CD4-positive, alpha-beta memory T cell (primary cell): ENCODE data around the gene TBL3. TPM values are rescaled to one million over a fixed set of nuclear protein-coding genes. Genes with fewer than 3 reads are reported as not detected.

Experiments
- CTCF ChIA-PET: fragments of 350-600 bp; sonication (Branson Sonifier 250); formaldehyde crosslinking; loops from one replicate; lab custom pipeline; 2021; ENCODE audit warnings: inconsistent platforms; ENCODE audit not compliant: partially characterized antibody; lab: Charles Lee
- POLR2A ChIA-PET: fragments of 350-600 bp; sonication (Branson Sonifier 250); formaldehyde crosslinking; loops from one replicate; lab custom pipeline; 2021; ENCODE audit not compliant: partially characterized antibody; lab: Charles Lee
- DNase-seq, 5 donors: peaks; one replicate each; pipeline versions ENCODE4 v3.0.0 to v3.0.0-alpha.2; 2020 to 2022; ENCODE audit warnings: mixed read lengths in 1 of 5
- H3K27ac ChIP-seq: one replicate; pipeline ENCODE4 v1.7.0; 2013; ENCODE audit warnings: low read depth, low read length
- H3K27me3 ChIP-seq: 2 replicates; pipeline ENCODE4 v1.7.0; 2013; ENCODE audit warnings: mild to moderate bottlenecking, low read length, moderate library complexity; ENCODE audit not compliant: insufficient read depth
- H3K36me3 ChIP-seq: 2 replicates; pipeline ENCODE4 v1.7.0; 2013; ENCODE audit warnings: mild to moderate bottlenecking, low read length, moderate library complexity; ENCODE audit not compliant: insufficient read depth
- H3K4me1 ChIP-seq: 2 replicates; pipeline ENCODE4 v1.7.0; 2013; ENCODE audit warnings: mild to moderate bottlenecking, low read length, moderate library complexity; ENCODE audit not compliant: insufficient read depth
- H3K4me3 ChIP-seq, 2 donors: one replicate each; pipeline ENCODE4 v1.7.0; 2013; ENCODE audit warnings: low read length in 2 of 2, mild to moderate bottlenecking in 1 of 2
- H3K9me3 ChIP-seq, 2 donors: one replicate each; pipeline ENCODE4 v1.7.0; 2013; ENCODE audit warnings: low read length in 2 of 2, control low read depth in 1 of 2; ENCODE audit not compliant: control insufficient read depth in 1 of 2
- H3K27ac Mint-ChIP-seq, 7 donors: one replicate each; pipeline ENCODE4 v1.8.0; 2020 to 2021; ENCODE audit warnings: mixed read lengths in 7 of 7, mild to moderate bottlenecking in 6 of 7, inconsistent platforms in 3 of 7, moderate library complexity in 3 of 7
- H3K27me3 Mint-ChIP-seq, 2 donors: one replicate each; pipeline ENCODE4 v1.8.0; 2020 to 2021; ENCODE audit warnings: mixed read lengths in 2 of 2
- H3K36me3 Mint-ChIP-seq, 2 donors: one replicate each; pipeline ENCODE4 v1.8.0; 2020 to 2021; ENCODE audit warnings: mixed read lengths in 2 of 2, inconsistent platforms in 1 of 2, mild to moderate bottlenecking in 1 of 2
- H3K4me1 Mint-ChIP-seq, 4 donors: one replicate each; pipeline ENCODE4 v1.8.0; 2020 to 2021; ENCODE audit warnings: mixed read lengths in 4 of 4, mild to moderate bottlenecking in 1 of 4
- H3K4me3 Mint-ChIP-seq, 8 donors: one replicate each; pipeline ENCODE4 v1.8.0; 2020 to 2021; ENCODE audit warnings: mixed read lengths in 8 of 8, mild to moderate bottlenecking in 7 of 8, moderate library complexity in 6 of 8, inconsistent platforms in 3 of 8
- H3K9me3 Mint-ChIP-seq, 8 donors: one replicate each; pipeline ENCODE4 v1.8.0; 2020 to 2021; ENCODE audit warnings: mixed read lengths in 8 of 8, mild to moderate bottlenecking in 5 of 8, inconsistent platforms in 3 of 8, moderate library complexity in 1 of 8
- intact Hi-C: fragments of 100-400 bp; cut with micrococcal nuclease; formaldehyde crosslinking; loops from one replicate; pipeline ENCODE4 v1.15.1; 2023
- polyA plus RNA-seq, 2 donors: library from polyadenylated mRNA; unstranded; fragments of 300-500 nt; fragmentation: Illumina TruSeq; gene quantifications; one replicate each; pipeline ENCODE4 v1.2.3, GENCODE V29; 2021
- total RNA-seq, 2 experiments: library from RNA; stranded (reverse); gene quantifications; one replicate each; pipeline ENCODE4 v1.2.3, GENCODE V29; 2021

The TBL3 gene
- total and polyA plus RNA-seq, 4 experiments from 2014 or later: 33.2 to 47.6 (median 39.5) TPM

- Mint-ChIP-seq H3K27ac (peak overlapping the region in 2 of 7 donors; percentile 23 to 50), H3K4me1 (peaks cover 2 to 19% (median 12%) of the 10 kb centered on the region in 4 donors), H3K4me3 (peak overlapping the region in 4 of 8 donors; percentile 11 to 66 (median 56)), H3K36me3 (peaks cover 10 to 14% of the 10 kb centered on the region in 2 donors), H3K27me3 (peaks cover 7 to 10% of the 10 kb centered on the region in 2 donors), H3K9me3 (no peaks in the 10 kb centered on the region)
- ChIA-PET CTCF (interaction anchor here (0.5 to 1.5 kb wide), 5 partner anchors 10 to 170 kb away, joined by 3 to 5 read pairs (median 4); partner anchors contain the start of genes RPS2 and TBL3), POLR2A (interaction anchor here (0.7 to 7.5 kb wide), 4 partner anchors 9 to 19 kb away, joined by 3 to 99 read pairs (median 34); partner anchors contain the start of genes NDUFB10, RNF151, RPS2 and TBL3)
- no peak overlapping the region for H3K4me3 ChIP-seq
- H3K36me3 ChIP-seq: peaks cover 9% of the 10 kb centered on the region
- H3K27me3 ChIP-seq: peaks cover 20% of the 10 kb centered on the region
- DNase-seq: no peak
- no peaks in the 10 kb centered on the region for H3K9me3 ChIP-seq
- intact Hi-C loops: no loop called here
- H3K27ac ChIP-seq: no peak overlapping the region
- peaks cover 22% of the 10 kb centered on the region for H3K4me1 ChIP-seq
These were observed 10.2 kb downstream of the TBL3 start for GRCh38 chr16:1982013-1982433.

GRCh38 chr16:1982991-1983543 lies 11.2 kb downstream of the TBL3 start:
- CTCF ChIA-PET: interaction anchor here (1.0 to 1.4 kb wide), 3 partner anchors 19 to 158 kb away, joined by 3 to 4 read pairs (median 4); partner anchors contain the start of gene RPS2
- Histone ChIP-seq H3K9me3 (no peaks in the 10 kb centered on the region), H3K27ac (peak overlapping the region; percentile 57), H3K4me1 (peaks cover 22% of the 10 kb centered on the region), H3K27me3 (peaks cover 20% of the 10 kb centered on the region), H3K4me3 (peak overlapping the region; percentile 52 to 64), H3K36me3 (peaks cover 4% of the 10 kb centered on the region)
- H3K9me3 Mint-ChIP-seq: no peaks in the 10 kb centered on the region
- peaks cover 2 to 19% (median 12%) of the 10 kb centered on the region in 4 donors for H3K4me1 Mint-ChIP-seq
- peaks cover 7 to 10% of the 10 kb centered on the region in 2 donors for H3K27me3 Mint-ChIP-seq
- H3K4me3 Mint-ChIP-seq: peak overlapping the region; percentile 76 to 89 (median 84)
- POLR2A ChIA-PET: interaction anchor here (6.9 to 7.5 kb wide), 2 partner anchors 11 to 20 kb away, joined by 61 to 99 read pairs; partner anchors contain the start of genes NDUFB10, RNF151, RPS2 and TBL3
- intact Hi-C loops: no loop called here
- peak overlapping the region in 6 of 7 donors; percentile 12 to 91 (median 71) for H3K27ac Mint-ChIP-seq
- no peak for DNase-seq
- H3K36me3 Mint-ChIP-seq: peaks cover 6 to 10% of the 10 kb centered on the region in 2 donors

GRCh38 chr16:1983544-1984346 lies 11.9 kb downstream of the TBL3 start, which contains the start of gene GFER:
Gene GFER (plus strand): TSS chr16:1984193. CDS start chr16:1984219, 26 bp downstream.
- H3K27ac ChIP-seq: peak within 1 kb of the TSS; percentile 57
- POLR2A ChIA-PET: interaction anchor here (0.8 to 7.5 kb wide), 4 partner anchors 12 to 152 kb away, joined by 4 to 99 read pairs (median 32); partner anchors contain the start of genes NDUFB10, PKD1, RNF151 and RPS2
- peak; percentile 47 to 70 (median 63) for DNase-seq
- peaks cover 20% of the 10 kb centered on the region for H3K27me3 ChIP-seq
- CTCF ChIA-PET: interaction anchor here (1.4 to 2.1 kb wide), 2 partner anchors 20 kb away, joined by 4 to 8 read pairs; no protein-coding TSS in a partner anchor
- Mint-ChIP-seq H3K4me1 (peaks cover 4 to 22% (median 15%) of the 10 kb centered on the region in 4 donors), H3K36me3 (peaks cover 6 to 10% of the 10 kb centered on the region in 2 donors), H3K4me3 (peak within 1 kb of the TSS; percentile 78 to 89 (median 86)), H3K9me3 (no peaks in the 10 kb centered on the region), H3K27ac (peak within 1 kb of the TSS; percentile 57 to 91 (median 86)), H3K27me3 (peaks cover 11 to 14% of the 10 kb centered on the region in 2 donors)
- H3K4me3 ChIP-seq: peak within 1 kb of the TSS; percentile 52 to 64
- intact Hi-C loops: loop anchor here (1.0 kb wide), 3 partner anchors 9 to 172 kb away; partner anchors contain the start of genes NDUFB10 and TRAF7
- H3K9me3 ChIP-seq: no peaks in the 10 kb centered on the region
- peaks cover 22% of the 10 kb centered on the region for H3K4me1 ChIP-seq
- H3K36me3 ChIP-seq: peaks cover 4% of the 10 kb centered on the region

- no peak for DNase-seq
- ChIA-PET CTCF (interaction anchor here (2.1 kb wide), 1 partner anchor 19 kb away, joined by 8 read pairs; no protein-coding TSS in a partner anchor), POLR2A (interaction anchor here (0.8 to 7.5 kb wide), 5 partner anchors 13 to 230 kb away, joined by 3 to 99 read pairs (median 4); partner anchors contain the start of genes NDUFB10, PGP, PKD1 and RNF151)
- intact Hi-C loops: loop anchor here (1.0 kb wide), 3 partner anchors 8 to 171 kb away; partner anchors contain the start of genes NDUFB10 and TRAF7
- H3K4me3 ChIP-seq: peak overlapping the region in 1 of 2 donors; percentile 64
- Mint-ChIP-seq H3K9me3 (no peaks in the 10 kb centered on the region), H3K36me3 (peaks cover 6 to 10% of the 10 kb centered on the region in 2 donors), H3K27ac (peak overlapping the region; percentile 57 to 89 (median 78)), H3K4me1 (peaks cover 6 to 30% (median 18%) of the 10 kb centered on the region in 4 donors), H3K4me3 (peak overlapping the region; percentile 75 to 89 (median 78)), H3K27me3 (peaks cover 14 to 16% of the 10 kb centered on the region in 2 donors)
- peak overlapping the region; percentile 57 for H3K27ac ChIP-seq
- H3K27me3 ChIP-seq: peaks cover 20% of the 10 kb centered on the region
- no peaks in the 10 kb centered on the region for H3K9me3 ChIP-seq
- peaks cover 4% of the 10 kb centered on the region for H3K36me3 ChIP-seq
- peaks cover 27% of the 10 kb centered on the region for H3K4me1 ChIP-seq
These were observed 12.7 kb downstream of the TBL3 start for GRCh38 chr16:1984347-1985225.

GRCh38 chr16:1985466-1986150 lies 13.8 kb downstream of the TBL3 start:
- no peak overlapping the region for H3K4me3 ChIP-seq
- no peaks in the 10 kb centered on the region for H3K9me3 ChIP-seq
- DNase-seq: no peak
- Mint-ChIP-seq H3K9me3 (no peaks in the 10 kb centered on the region), H3K27ac (peak overlapping the region in 3 of 7 donors; percentile 54 to 69 (median 55)), H3K4me1 (peaks cover 6 to 33% (median 20%) of the 10 kb centered on the region in 4 donors), H3K27me3 (peaks cover 14 to 16% of the 10 kb centered on the region in 2 donors), H3K4me3 (peak overlapping the region in 7 of 8 donors; percentile 6 to 79 (median 77)), H3K36me3 (peaks cover 6 to 10% of the 10 kb centered on the region in 2 donors)
- CTCF ChIA-PET: interaction anchor here (2.1 kb wide), 1 partner anchor 18 kb away, joined by 8 read pairs; no protein-coding TSS in a partner anchor
- H3K27ac ChIP-seq: no peak overlapping the region
- peaks cover 15% of the 10 kb centered on the region for H3K27me3 ChIP-seq
- POLR2A ChIA-PET: interaction anchor here (1.1 to 7.5 kb wide), 5 partner anchors 9 to 229 kb away, joined by 3 to 99 read pairs (median 4); partner anchors contain the start of genes NDUFB10, PGP, RNF151 and RPS2
- H3K36me3 ChIP-seq: peaks cover 4% of the 10 kb centered on the region
- intact Hi-C loops: no loop called here
- peaks cover 31% of the 10 kb centered on the region for H3K4me1 ChIP-seq
